ENCODE results near the gene SETD1A.
A peak's percentile ranks its signal among the peaks of the same experiment; 100 is the strongest.

Gene SETD1A

DNA sequence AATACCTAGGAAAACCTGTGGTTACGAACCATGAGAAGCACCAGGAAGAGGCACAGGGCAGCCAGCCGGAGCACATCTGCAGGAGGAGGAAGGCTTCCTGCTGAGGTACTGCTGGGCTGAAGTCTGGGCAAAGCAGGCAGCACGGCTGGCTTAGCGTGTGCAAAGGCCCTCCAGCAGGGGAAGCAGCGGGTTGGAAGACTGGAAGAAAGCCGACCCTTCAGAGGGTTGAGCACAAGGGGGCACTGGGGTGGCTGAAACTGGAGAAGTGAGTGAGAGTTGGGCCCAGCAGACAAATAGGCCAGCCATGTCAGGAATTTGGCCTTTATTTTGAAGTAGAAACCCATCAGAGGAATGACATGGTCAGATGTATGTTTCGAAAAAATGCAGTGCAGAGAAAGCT is 15.3 kb downstream of the SETD1A start:
- TF ChIP-seq GATA1 (IDR thresholded peaks at IDR 0.05; ENCODE audit: low read depth, low read length), result no peak
- no peak for TF ChIP-seq POLR2A (IDR thresholded peaks at IDR 0.05; ENCODE audit: low read length)
- peak in 1 of 2 experiments; percentile 71 for DNase-seq

DNA sequence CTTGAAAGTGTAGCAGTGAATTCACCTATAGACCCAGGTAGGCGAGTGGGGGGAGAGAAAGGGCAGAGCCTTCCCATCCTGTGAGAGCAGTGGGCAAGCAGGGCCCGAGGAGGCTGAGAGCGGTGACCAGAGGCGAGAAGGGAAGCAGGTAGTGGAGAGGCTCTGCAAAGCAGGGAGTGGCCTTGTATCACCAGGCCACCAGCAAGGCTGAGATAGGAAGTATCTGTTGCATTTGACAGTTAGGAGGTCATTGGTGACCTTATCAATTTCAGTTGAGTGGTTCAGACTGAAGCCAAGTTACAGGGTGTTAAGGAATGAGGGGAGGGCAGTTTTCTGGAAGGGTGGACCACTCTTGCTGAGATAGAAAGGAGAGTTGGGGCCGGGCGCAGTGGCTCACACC is 16.8 kb downstream of the SETD1A start:
- no peak for TF ChIP-seq GATA1 (IDR thresholded peaks at IDR 0.05; ENCODE audit: low read depth, low read length)
- TF ChIP-seq POLR2A (IDR thresholded peaks at IDR 0.05; ENCODE audit: low read length), result no peak
- DNase-seq, result peak; percentile 72 to 92

DNA sequence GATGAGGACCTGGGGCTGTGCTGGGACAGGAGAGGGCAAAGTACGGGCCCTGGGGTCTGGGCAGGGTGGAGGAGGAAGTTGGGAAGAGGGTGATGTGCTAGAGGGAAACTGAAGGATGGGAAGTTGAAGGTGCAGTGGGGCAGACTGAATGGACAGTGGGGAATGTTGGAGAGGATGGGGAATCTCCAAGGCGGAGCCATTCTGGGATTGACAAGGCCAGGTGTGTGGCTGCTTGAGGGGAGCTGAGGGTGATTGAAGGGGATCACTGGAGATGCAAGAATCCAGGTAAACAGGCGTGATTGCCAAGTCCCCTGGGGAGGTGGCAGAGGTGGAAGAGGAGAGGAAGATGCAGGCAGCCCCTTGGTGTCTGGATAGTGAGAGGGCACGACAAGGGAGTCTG is 18.9 kb downstream of the SETD1A start:
- TF ChIP-seq GATA1 (IDR thresholded peaks at IDR 0.05; ENCODE audit: low read depth, low read length) (no peak), POLR2A (IDR thresholded peaks at IDR 0.05; ENCODE audit: low read length) (no peak)

DNA sequence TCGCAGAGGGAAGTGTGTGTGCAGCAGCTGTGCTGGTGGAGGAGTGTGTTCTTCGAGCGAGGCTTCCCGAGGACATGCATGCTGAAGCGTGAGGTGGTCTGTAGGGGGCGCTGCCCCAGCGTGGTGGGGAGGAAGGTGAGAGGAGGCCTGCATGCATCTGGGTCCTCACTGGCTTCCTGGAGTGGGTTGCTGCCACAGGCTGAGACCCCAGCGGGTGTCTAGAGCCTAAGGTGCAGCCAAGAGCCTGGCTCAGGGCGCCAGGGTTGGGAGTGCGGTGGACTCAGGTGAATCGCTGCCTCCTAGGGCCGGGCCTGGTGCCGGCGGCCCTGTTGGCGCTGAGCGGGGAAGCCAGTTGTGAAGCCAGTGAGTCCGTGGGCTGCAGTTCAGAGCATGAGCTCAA is 19.9 kb downstream of the SETD1A start:
- TF ChIP-seq POLR2A (IDR thresholded peaks at IDR 0.05; ENCODE audit: low read length), result no peak
- no peak for TF ChIP-seq GATA1 (IDR thresholded peaks at IDR 0.05; ENCODE audit: low read depth, low read length)

More for the DNA sequence above, 18.9 kb downstream of the SETD1A start:
- no peak for DNase-seq

DNA sequence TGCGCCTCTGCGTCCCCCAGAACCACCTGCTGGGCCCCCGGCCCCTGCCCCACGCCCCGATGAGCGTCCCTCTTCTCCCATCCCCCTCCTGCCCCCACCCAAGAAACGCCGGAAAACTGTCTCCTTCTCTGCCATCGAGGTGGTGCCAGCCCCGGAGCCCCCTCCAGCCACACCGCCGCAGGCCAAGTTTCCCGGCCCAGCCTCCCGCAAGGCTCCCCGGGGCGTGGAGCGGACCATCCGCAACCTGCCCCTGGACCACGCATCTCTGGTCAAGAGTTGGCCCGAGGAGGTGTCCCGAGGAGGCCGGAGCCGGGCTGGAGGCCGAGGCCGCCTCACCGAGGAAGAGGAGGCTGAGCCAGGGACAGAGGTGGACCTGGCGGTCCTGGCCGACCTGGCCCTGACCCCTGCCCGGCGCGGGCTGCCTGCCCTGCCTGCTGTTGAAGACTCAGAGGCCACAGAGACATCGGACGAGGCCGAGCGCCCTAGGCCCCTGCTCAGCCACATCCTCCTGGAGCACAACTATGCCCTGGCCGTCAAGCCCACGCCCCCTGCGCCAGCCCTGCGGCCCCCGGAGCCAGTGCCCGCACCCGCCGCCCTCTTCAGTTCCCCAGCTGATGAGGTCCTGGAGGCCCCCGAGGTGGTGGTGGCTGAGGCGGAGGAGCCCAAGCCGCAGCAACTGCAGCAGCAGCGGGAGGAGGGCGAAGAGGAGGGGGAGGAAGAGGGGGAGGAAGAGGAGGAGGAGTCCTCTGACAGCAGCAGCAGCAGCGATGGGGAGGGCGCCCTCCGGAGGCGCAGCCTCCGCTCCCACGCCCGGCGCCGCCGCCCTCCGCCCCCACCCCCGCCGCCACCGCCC is 21.8 kb downstream of the SETD1A start:
- no peak for DNase-seq
- TF ChIP-seq GATA1 (IDR thresholded peaks at IDR 0.05; ENCODE audit: low read depth, low read length) (no peak), POLR2A (IDR thresholded peaks at IDR 0.05; ENCODE audit: low read length) (no peak)

More for the DNA sequence above, 19.9 kb downstream of the SETD1A start:
- peak; percentile 48 to 53 for DNase-seq

DNA sequence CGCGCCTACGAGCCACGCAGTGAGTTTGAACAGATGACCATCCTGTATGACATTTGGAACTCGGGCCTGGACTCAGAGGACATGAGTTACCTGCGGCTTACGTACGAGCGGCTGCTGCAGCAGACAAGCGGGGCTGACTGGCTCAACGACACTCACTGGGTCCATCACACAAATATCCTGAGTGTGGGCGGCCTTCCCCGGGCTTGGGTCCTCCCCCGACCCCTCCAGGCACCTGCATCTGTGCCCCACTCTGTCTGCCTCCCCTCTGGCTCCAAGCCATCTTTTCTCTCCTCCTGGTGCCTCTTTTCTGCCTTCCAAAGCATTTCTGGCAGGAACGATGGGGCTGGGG is 22.4 kb downstream of the SETD1A start:
- no peak for DNase-seq
- TF ChIP-seq POLR2A (IDR thresholded peaks at IDR 0.05; ENCODE audit: low read length) (no peak), GATA1 (IDR thresholded peaks at IDR 0.05; ENCODE audit: low read depth, low read length) (no peak)

DNA sequence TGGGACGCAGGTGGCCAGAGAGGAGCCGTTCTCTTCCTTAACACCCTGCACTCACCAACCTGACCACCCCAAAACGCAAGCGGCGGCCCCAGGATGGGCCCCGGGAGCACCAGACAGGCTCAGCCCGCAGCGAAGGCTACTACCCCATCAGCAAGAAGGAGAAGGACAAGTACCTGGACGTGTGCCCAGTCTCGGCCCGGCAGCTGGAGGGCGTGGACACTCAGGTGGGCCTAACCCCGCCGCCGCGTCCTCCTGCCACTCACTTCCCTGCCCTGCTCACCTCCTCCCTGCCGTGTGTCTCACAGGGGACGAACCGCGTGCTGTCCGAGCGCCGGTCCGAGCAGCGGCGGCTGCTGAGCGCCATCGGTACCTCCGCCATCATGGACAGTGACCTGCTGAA is 22.9 kb downstream of the SETD1A start:
- no peak for DNase-seq
- TF ChIP-seq GATA1 (IDR thresholded peaks at IDR 0.05; ENCODE audit: low read depth, low read length), result no peak
- TF ChIP-seq POLR2A (IDR thresholded peaks at IDR 0.05; ENCODE audit: low read length), result no peak

DNA sequence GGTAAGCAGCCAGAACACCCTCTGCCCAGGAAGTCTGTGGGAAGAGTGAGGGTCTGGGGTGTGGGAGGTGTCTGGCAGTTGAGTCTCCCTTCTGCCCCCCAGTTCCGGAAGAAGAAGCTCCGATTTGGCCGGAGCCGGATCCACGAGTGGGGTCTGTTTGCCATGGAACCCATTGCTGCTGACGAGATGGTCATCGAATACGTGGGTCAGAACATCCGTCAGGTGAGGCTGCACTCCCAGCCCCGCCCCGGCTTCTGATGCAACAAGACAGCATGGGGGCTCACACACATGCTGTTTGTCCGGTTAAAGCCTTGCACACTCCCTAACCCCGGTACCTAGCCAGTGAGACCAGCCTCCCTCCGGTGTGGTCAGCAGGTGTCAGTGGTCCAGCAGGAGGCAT is 23.4 kb downstream of the SETD1A start:
- no peak for DNase-seq
- TF ChIP-seq GATA1 (IDR thresholded peaks at IDR 0.05; ENCODE audit: low read depth, low read length) (no peak), POLR2A (IDR thresholded peaks at IDR 0.05; ENCODE audit: low read length) (no peak)

DNA sequence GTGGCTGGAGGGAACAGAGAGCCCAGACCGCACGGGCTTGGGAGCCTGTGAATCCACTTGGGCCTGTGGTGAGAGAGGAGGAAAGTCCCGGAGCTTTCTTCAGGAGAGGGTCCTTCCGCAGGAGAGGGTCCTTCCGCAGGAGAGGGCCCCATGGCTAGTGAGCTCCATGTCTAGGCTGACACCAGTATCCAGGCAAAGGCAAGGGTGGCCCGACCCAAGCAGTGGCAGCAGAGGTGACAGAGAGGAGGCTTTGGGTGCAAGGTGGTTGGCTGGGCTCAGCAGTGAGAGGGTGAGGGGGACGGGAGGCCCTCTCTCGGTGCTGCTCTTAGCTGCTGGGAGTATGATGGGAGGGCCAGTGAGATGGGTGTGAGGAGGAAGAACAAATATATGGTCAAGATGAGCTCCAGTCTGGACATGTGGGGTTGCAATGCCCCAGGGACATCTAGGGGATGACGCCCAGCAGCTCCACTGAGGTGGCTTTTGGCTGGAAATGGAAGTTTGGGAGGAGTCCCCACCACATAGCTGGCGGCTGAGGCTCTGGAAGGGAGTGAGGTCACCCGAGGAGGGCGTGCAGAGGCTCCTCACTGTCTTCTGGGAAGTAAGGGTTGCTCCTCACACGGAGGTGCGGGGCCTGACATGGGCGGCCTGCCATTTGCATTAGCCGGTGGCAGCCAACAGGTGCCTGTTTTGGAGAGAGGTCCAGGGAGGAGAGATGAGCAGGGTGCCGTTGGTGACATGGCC is 25.2 kb downstream of the SETD1A start:
- TF ChIP-seq GATA1 (IDR thresholded peaks at IDR 0.05; ENCODE audit: low read depth, low read length), result no peak
- TF ChIP-seq POLR2A (IDR thresholded peaks at IDR 0.05; ENCODE audit: low read length), result no peak
- no peak for DNase-seq

DNA sequence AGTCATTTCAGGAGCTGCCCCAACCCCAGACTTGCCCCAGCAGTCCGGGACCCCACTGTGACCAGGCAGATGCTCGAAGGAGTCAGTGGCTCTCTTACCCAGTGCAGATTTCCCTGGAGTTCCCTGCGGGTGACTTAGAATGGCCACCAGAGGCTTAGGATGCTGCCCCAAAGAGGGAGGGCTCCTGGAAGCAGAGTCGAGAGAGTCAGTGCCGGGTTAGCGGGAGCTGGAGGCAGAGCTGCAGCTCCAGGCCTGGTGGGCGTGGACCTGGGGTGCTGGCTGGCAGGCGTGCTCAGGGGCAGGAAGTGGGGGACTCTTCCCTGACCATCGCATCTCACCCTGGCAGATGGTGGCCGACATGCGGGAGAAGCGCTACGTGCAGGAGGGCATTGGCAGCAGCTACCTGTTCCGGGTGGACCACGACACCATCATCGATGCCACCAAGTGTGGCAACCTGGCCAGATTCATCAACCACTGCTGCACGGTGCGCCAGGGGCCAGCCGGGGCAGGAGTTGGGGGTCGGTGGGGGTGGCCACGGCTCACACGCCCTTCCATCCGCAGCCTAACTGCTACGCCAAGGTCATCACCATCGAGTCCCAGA is 25.8 kb downstream of the SETD1A start:
- DNase-seq, result no peak

DNA sequence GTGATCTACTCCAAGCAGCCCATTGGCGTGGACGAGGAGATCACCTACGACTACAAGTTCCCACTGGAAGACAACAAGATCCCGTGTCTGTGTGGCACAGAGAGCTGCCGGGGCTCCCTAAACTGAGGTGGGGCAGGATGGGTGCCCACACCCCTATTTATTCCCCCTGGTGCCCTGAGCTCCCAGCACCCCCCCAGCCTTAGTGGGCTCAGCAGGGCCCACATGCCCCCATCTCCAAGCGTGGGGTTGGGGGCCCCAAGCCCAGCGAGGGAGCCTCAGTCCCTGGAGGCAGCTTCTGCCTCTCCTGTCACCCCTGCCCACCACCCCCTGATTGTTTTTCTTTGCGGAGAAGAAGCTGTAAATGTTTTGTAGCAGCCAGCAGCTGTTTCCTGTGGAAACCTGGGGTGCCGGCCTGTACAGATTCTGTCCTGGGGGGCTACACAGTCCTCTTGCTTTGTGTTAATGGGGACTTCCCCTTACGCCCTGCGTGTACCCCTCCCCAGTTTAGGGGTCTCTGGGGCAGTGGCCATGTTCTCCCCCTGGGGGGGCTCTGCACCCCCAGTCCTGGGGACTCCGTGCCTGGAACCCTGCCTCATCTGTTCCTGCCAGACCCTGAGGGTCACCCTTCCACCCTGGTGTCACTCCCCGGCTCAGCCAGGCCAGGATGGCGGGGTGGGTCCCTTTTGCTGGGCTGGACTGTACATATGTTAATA is 26.5 kb downstream of the SETD1A start:
- TF ChIP-seq GATA1 (IDR thresholded peaks at IDR 0.05; ENCODE audit: low read depth, low read length) (no peak), POLR2A (IDR thresholded peaks at IDR 0.05; ENCODE audit: low read length) (no peak)
- DNase-seq, result no peak

More for the DNA sequence above, 25.8 kb downstream of the SETD1A start:
- TF ChIP-seq GATA1 (IDR thresholded peaks at IDR 0.05; ENCODE audit: low read depth, low read length) (no peak), POLR2A (IDR thresholded peaks at IDR 0.05; ENCODE audit: low read length) (no peak)

DNA sequence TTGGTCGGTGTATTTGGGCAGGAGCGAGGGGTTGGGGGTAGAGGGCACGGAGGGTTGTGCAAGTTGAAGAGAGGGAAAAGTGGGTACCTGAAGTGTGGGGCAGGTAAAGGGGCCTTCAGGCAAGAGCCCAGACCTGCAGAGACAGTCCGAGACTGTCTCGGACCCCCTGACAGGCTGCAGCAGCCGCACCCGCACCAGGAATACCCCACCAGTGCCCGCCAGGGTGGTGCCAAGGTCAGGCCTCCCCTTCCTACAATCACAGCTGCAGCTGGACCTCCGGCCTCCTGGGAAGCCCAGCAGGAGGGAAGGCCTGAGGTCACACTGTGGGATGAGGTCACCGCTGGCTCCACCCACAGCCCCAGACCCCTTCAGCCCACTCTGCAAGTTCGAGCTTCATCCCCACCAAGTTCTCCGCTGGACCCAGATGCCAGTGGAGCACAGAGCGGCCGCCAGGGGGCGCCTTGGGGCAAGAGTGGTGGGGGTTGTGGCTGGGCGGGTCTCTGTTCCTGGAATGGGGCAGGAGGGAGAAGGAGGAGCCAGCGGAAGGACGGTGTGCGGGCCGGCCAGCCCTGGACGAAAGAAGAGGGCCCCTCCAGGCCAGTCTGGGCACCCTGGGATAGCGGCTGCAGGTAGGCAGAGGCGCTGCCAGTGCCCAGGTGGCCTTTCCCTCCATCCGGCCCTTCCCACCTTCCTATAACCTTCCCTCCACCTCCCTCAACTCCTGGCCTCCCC is 27.3 kb downstream of the SETD1A start, which contains the start of gene HSD3B7:
Gene HSD3B7, plus strand, starts transcription at position 539 of the 732 bp plus-strand sequence. CDS start 452 bp downstream, outside the sequence.
- DNase-seq, result peak; percentile 82 to 90
- TF ChIP-seq GATA1 (IDR thresholded peaks at IDR 0.05; ENCODE audit: low read depth, low read length) (no peak), POLR2A (IDR thresholded peaks at IDR 0.05; ENCODE audit: low read length) (peak; percentile 22)
